ENCODE measurements around the gene C2orf76.

The C2orf76 gene

GRCh38 chr2:119257198-119257597 lies 109.4 kb downstream of the C2orf76 start:
- H3K4me3 ChIP-seq (ENCODE audit: control insufficient read depth, low read depth, low read length) = no peak overlapping the region
- TF ChIP-seq CTCF (conservative IDR thresholded peaks at IDR 0.05; ENCODE audit: control insufficient read depth, insufficient read depth, low read depth, low read length) = no peak
- no peak for DNase-seq (ENCODE audit: low read depth)

DNA sequence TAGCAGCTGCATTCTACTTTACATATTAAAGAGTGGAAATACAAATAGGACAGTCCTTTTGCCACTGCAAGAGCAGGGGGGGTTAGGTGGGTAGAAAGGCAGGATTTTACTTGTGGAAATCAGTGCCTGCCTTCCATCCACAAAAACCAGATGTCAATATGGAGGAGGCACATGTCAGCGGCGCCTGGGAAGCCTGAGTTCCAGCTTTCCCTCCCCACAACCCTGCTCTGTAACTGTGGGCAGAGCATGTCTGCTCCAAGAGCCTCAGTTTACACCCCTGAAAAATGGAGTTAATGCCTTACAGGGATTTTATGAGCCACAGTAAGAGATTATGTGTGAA lies 110.1 kb downstream of the C2orf76 start:
- no peak overlapping the region for H3K4me3 ChIP-seq (ENCODE audit: control insufficient read depth, low read depth, low read length)
- DNase-seq (ENCODE audit: low read depth) = no peak
- no peak for TF ChIP-seq CTCF (conservative IDR thresholded peaks at IDR 0.05; ENCODE audit: control insufficient read depth, insufficient read depth, low read depth, low read length)

GRCh38 chr2:119255760-119256581 lies 110.7 kb downstream of the C2orf76 start:
- no peak overlapping the region for H3K4me3 ChIP-seq (ENCODE audit: control insufficient read depth, low read depth, low read length)
- DNase-seq (ENCODE audit: low read depth) = peak; percentile 99
- TF ChIP-seq CTCF (conservative IDR thresholded peaks at IDR 0.05; ENCODE audit: control insufficient read depth, insufficient read depth, low read depth, low read length) = no peak

- no peak for TF ChIP-seq CTCF (conservative IDR thresholded peaks at IDR 0.05; ENCODE audit: control insufficient read depth, insufficient read depth, low read depth, low read length)
- H3K4me3 ChIP-seq (ENCODE audit: control insufficient read depth, low read depth, low read length) = no peak overlapping the region
- no peak for DNase-seq (ENCODE audit: low read depth)
Observed at GRCh38 chr2:119254601-119255080, 112.0 kb downstream of the C2orf76 start.

GRCh38 chr2:119253760-119254600 lies 112.7 kb downstream of the C2orf76 start:
- TF ChIP-seq CTCF (conservative IDR thresholded peaks at IDR 0.05; ENCODE audit: control insufficient read depth, insufficient read depth, low read depth, low read length) = no peak
- no peak overlapping the region for H3K4me3 ChIP-seq (ENCODE audit: control insufficient read depth, low read depth, low read length)
- no peak for DNase-seq (ENCODE audit: low read depth)

DNA sequence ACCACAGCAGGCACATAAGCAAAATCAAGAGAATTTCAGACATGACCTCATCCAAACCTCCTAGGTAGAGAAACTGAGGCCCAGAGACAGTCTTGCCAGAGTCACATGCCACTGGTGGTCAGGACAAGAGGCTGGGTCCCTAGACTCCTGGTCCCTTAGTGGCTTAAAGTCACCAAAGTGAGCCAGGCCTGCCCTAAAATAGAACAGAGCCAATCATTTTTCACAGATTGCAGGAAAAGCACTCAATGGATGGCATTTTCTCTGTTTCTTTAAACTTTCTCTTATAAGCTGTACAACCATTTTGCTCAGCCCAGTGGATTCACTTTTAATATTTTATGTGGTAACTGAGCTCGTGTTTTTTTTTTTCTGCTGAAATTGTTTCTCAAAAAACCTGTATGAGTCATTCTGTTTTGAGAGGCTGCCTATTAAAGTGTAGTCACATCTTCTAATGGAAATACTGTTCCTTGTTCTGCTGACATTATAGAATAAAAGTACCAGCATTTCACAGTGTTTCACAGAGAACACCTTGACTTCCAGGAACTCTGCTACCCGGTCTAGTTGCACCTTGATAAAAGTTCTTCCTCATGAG lies 113.4 kb downstream of the C2orf76 start:
- TF ChIP-seq CTCF (conservative IDR thresholded peaks at IDR 0.05; ENCODE audit: control insufficient read depth, insufficient read depth, low read depth, low read length) = no peak
- H3K4me3 ChIP-seq (ENCODE audit: control insufficient read depth, low read depth, low read length) = no peak overlapping the region
- peak; percentile 80 for DNase-seq (ENCODE audit: low read depth)

All from fibroblast of mammary gland (primary cell).